Adrenal gland (tissue), 5 donors: ENCODE measurements around the gene SIRPA.

Experiments
- CTCF ChIP-seq, 6 experiments: fragments of 450-650 bp in 4 of 6; fragments of 200-600 bp in 2 of 6; sonication (generic) in 1 of 6; IDR thresholded peaks; 1 replicate in 5 of 6; 2 replicates in 1 of 6; pipeline versions ENCODE4 v1.5.1 to v1.8.0; 2016 to 2021; ENCODE audit warnings: antibody characterized with exemption in 6 of 6, mild to moderate bottlenecking in 2 of 6, moderate library complexity in 1 of 6
- POLR2A ChIP-seq, 2 donors: fragments of 450-650 bp; IDR thresholded peaks; one replicate each; pipeline ENCODE4 v1.6.1; 2017; ENCODE audit warnings: antibody characterized with exemption in 2 of 2, mild to moderate bottlenecking in 2 of 2, moderate library complexity in 1 of 2
- donor health status: DM: no; HTN: no; CAD: no.

- no peak for TF ChIP-seq CTCF (IDR thresholded peaks at IDR 0.05)
- TF ChIP-seq POLR2A (IDR thresholded peaks at IDR 0.05) = no peak
Observed at GRCh38 chr20:1885254-1885653, 10.0 kb upstream of the SIRPA start.
